IPS DF 4.7 (cell line): Measurements from ENCODE around the gene VILL.
A peak's percentile ranks its signal among the peaks of the same experiment; 100 is the strongest.
"Not testable (repeated sequence)": the region's sequence is repeated elsewhere in the genome, so short reads cannot be mapped to it uniquely, and the experiment has no call there.

ENCODE experiments used
- DNase-seq: peaks from one replicate; pipeline ENCODE4 v3.0.0-alpha.2; 2013; ENCODE audit warnings: low spot score; ENCODE audit errors: extremely low read depth

The VILL gene

GRCh38 chr3:37986479-37987314 is 3.9 kb upstream of the VILL start:
- no peak for DNase-seq

- DNase-seq, result no peak
Observed at GRCh38 chr3:37987315-37987697, 3.3 kb upstream of the VILL start.

- no peak for DNase-seq
Observed at GRCh38 chr3:37987751-37988179, 2.8 kb upstream of the VILL start.

- not testable (repeated sequence) for DNase-seq
Observed at GRCh38 chr3:37988376-37988775, 2.2 kb upstream of the VILL start.

- no peak for DNase-seq
Observed at GRCh38 chr3:37988931-37989525, 1.6 kb upstream of the VILL start.

GRCh38 chr3:37989821-37990480 is 635 bp upstream of the VILL start:
- no peak for DNase-seq

GRCh38 chr3:37991109-37991508 is 523 bp downstream of the VILL start:
- no peak for DNase-seq

GRCh38 chr3:37991823-37992222 is 1.2 kb downstream of the VILL start:
- no peak for DNase-seq

- no peak for DNase-seq
Observed at GRCh38 chr3:37992271-37993066, 1.9 kb downstream of the VILL start.

- no peak for DNase-seq
Observed at GRCh38 chr3:37993067-37993455, 2.5 kb downstream of the VILL start.

- no peak for DNase-seq
Observed at GRCh38 chr3:37993460-37993819, 2.9 kb downstream of the VILL start.

GRCh38 chr3:37993820-37994638 is 3.4 kb downstream of the VILL start:
- DNase-seq, result no peak

GRCh38 chr3:37994639-37994972 is 4.0 kb downstream of the VILL start:
- no peak for DNase-seq

GRCh38 chr3:37995652-37996641 is 5.4 kb downstream of the VILL start:
- DNase-seq, result no peak

- peak; percentile 84 for DNase-seq
Observed at GRCh38 chr3:37996785-37997301, 6.3 kb downstream of the VILL start.

GRCh38 chr3:37997342-37997741 is 6.8 kb downstream of the VILL start:
- DNase-seq, result no peak

GRCh38 chr3:37997791-37998370 is 7.3 kb downstream of the VILL start:
- no peak for DNase-seq

GRCh38 chr3:37999836-38000235 is 9.2 kb downstream of the VILL start:
- no peak for DNase-seq

GRCh38 chr3:38000242-38000916 is 9.8 kb downstream of the VILL start:
- no peak for DNase-seq
